GM19351 (cell line): ENCODE results near the gene AP3D1.
A peak's percentile ranks its signal among the peaks of the same experiment; 100 is the strongest.
"Not testable (repeated sequence)": the region's sequence is repeated elsewhere in the genome, so short reads cannot be mapped to it uniquely, and the experiment has no call there.

ENCODE experiments used
- ATAC-seq: cut with Tn5 transposase; IDR thresholded peaks from one replicate; pipeline ENCODE4 v1.9.1; 2021; ENCODE audit warnings: mild to moderate bottlenecking, moderate library complexity; ENCODE audit not compliant: unreplicated experiment

The AP3D1 gene

DNA sequence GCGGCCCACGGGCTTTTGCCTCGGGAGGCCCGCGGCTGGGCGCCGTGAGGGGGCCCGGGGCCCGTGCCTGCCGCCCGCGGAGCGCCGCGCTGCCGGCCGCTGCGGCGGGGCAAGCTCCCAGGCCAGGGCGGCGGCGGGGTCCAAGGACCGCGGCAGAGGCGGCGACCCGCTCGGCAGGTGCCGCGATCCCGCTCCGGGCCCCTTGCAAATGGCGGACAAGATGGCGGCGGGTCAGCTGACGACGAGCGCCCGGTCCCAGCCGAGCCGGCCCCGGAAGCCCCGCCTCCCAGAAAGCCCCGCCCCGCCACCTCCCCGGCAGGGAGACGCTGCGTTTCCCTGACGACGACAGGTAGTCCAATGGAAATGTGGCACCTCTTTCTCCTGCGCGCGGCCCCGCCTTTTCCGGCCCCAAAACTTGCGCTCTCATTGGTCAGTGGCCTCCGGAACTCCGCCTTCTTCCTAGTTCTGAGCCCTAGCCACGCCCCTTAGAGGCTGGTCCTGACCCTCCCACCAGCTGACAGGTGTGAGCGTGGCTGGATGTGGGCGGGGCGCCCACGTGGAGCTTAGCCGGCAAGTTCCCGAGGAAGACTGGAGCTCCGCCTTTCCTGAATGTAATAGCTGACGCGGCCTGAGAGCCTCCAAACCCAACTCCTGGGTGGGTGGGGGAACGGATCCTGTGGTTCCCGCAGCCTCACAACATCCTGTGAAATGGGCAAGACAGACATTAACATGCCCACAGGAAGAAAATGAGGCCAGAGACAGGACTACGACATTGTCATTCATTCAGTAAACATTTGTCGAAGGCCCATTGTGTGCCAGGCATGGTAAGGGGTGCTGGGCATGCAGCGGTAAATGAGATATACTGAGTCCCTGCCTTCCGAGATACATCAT lies at the start of gene AP3D1:
Gene AP3D1 (minus strand): TSS at position 228 of the 891 bp plus-strand sequence. CDS start 232 bp downstream, outside the sequence.
- peak; percentile 84 for ATAC-seq

DNA sequence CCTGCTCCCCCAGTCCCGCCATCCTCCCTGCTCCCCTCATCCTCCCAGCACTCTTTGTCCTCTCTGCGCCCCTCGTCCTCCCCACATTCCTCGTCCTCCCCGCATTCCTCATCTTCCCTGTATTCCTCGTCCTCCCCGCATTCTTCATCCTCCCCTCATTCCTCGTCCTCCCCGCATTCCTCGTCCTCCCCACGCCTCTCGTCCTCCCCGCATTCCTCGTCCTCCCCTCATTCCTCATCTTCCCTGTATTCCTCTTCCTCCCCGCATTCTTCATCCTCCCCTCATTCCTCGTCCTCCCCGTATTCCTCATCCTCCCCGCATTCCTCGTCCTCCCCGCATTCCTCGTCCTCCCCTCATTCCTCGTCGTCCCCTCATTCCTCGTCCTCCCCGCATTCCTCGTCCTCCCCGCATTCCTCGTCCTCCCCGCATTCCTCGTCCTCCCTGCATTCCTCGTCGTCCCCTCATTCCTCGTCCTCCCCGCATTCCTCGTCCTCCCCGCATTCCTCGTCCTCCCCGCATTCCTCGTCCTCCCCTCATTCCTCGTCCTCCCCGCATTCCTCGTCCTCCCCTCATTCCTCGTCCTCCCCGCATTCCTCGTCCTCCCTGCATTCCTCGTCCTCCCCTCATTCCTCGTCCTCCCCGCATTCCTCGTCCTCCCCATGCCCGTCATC lies 49.4 kb upstream of the AP3D1 start:
- ATAC-seq: not testable (repeated sequence)

DNA sequence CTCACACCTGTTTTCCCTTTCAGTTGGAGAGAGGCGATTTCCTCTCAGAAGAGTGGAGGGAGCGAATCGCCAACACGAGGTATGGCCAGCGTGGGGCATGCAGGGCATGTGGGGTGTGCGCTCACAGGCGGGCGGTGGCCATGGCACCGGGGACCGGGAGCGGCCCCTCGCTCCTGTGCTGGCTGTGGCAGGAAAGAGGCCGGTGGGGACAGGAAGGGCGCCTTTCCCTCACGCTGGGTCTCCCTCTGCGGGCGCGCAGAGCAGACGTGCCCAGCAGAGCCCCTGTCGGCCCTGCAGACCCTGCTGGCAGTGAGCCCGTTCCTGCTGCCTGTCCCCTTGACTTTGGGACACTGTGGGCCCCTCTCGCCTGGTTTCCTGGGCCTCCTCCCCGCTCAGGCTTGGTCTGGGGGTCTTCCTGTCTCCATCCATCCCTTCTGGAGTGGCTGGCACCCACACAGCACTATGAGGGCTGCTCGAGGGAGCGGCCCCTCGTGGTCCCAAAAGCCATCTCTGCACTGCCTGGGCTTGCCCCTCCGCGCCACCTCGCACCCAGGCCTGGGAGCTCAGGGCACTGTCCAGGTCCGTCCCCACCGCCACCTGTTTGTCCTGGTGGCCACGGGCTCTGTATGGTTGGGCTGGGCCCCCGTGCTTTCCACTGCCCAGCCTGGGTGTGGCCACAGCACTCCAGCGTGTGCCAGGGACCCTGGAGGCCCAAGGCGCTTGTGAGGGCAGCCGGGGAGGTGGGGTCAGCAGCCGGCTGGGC lies 48.7 kb upstream of the AP3D1 start:
- ATAC-seq: no peak

DNA sequence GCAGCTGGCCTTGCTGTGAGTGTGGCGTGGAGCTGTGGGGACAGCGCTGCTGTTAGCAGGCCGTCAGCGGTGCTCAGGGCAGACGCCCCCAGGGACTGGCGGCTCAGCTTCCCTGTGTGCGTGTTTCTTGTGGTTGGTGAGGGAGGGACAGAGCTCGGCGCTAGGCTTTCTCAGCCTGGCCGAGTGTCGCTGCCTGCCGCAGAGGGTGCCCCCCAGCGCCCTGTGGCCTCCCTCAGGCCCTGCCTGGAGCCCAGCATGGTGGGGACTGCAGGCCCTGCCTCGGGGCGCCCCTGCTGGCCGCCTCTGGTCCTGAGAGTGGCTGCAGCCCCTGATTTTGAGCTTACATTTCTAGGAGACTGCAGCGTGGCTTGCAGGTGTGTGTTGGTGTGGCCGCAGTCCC lies 47.8 kb upstream of the AP3D1 start:
- ATAC-seq: no peak

DNA sequence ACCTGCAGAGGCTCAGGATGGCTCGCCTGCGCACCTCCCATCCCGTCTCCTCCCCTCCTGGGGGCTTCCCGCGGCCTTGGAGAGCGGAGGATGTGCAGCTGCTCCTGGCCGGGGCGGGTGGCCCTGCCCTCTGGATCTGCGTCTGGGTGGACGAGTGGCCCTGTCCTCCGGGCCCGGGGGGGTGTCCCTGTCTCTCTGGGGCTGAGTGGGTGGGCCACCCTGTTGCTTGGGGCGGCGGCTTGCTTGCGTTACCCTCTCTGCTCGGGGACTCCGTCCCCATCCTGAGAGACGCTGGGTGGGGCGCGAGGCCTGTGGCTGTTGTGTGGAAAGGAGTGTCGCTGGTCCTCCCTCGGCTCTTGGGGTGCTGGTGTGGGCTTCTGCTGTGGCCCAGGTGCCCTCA lies 47.0 kb upstream of the AP3D1 start:
- ATAC-seq: no peak

DNA sequence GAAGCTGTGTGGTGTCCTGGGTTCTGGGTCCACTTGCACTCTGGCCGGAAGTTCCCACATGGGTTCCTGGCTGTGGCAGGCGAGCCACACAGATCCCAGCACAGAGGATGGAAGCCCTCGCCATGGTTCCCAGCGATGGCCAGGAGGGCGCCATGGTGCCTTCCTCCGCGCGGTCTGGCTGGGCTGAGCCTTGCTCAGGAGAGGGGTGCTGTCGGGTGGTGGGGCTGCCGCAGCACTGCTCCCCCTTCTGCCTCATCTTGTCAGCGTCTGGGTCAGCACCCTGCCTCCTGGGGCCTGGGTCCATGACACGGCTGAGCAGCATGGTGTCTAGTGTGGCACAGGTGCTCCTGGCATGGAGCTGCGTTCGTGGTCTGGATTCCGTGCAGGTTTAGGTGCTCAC lies 45.9 kb upstream of the AP3D1 start:
- ATAC-seq: no peak

DNA sequence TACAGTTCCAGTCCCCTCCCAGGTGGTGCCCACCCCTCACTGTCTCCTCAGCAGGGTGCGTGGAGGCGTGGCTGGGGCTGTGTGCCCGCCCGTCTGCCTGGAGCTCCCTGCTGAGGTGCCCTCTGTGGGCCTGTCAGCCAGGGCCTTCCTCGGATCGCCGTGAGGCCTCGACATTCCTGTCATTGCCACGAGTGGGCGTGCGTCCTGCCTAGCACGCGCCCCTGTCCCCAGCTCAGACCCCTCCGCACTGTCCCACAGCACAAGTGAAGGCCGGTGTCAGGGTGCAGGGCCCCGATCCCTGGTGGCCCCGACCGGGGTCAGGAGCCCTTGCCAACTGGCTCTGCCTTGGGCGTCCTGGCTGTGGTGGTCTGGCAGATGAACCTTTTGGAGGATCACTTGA lies 44.5 kb upstream of the AP3D1 start:
- ATAC-seq: no peak

DNA sequence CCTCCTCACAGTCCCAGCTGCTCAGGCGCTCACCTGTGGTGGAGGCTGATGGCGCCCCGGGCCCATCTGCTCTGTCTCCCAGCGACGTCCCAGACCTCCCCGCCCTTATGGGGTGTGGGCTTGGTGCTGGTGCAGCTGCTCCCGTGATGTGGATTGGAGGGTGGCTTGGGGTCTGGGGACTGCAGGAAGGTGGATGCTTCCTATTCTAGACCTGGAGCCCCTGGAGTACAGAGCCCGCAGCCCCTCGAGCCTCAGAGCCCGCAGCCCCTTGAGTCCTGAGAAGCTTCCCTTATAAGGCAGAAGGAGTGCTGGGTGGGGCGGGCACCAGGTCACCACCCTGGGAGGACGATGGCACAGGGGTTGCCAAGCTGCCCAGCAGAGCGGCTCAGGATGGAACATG lies 44.0 kb upstream of the AP3D1 start:
- ATAC-seq: no peak

DNA sequence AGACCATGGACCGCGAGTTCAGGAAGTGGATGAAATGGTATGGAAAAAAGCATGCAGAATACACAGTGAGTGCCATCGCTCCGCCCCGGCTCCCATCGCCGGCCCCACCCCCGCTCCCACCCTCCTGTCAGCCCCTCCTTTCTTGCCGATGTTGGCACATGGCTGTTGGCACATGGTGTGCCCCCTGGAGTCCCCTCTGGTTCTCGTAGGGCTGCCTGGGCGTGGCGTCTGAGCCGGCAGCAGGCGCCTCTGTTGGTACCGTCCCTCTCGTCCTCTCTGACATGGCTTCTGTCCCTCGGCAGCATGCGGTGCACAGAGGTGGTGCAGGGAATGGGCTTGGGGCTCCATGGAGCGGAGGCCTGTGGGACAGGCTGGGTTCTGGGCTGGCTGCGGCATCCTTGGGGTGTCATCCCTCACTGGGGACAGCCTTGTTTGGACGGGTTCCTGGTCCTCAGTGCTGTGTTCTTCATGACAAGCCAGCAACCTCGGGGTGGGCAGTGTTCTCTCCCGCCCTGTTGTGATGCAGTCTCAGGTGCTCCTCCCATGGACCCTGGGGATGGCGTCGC lies 43.2 kb upstream of the AP3D1 start:
- no peak for ATAC-seq

DNA sequence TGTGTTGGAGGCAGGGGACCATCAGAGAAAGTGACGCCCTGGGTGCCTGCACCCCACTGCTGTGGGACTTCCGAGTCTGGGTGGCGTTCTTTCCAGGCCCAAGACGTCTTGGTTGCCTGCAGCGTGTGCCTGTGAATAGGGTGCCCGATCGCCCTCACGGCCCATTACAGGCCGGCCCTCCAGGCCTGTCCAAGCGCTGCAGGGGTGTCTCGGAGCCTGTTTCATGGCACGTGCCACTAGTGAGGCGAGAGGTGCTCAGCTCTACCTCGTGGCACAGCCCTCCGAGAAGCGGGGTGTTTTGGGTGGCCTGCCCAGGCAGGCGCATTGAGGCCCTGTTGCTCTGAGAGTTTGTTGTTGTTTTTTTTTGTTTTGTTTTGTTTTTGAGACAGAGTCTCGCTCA lies 42.4 kb upstream of the AP3D1 start:
- ATAC-seq: no peak

DNA sequence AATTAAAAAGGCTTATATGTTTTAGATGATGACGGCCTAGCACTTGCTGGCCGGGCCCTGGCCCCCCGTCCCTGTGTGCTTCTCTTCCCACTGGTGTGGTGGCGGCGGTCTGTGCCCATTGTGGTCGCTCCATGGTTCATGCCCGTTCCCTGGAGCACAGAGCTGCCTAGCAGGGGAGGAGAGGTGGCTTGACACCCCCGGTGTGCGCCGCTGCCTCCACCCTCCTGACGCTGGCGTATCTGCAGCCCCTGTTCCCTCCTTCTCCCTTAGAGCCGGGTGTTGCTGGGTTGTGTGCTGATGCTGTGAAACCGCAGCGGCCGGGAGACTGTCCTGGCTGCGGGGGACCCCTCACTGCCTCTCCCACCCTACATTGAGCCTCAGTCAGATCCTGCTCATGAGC lies 41.5 kb upstream of the AP3D1 start:
- ATAC-seq: no peak

DNA sequence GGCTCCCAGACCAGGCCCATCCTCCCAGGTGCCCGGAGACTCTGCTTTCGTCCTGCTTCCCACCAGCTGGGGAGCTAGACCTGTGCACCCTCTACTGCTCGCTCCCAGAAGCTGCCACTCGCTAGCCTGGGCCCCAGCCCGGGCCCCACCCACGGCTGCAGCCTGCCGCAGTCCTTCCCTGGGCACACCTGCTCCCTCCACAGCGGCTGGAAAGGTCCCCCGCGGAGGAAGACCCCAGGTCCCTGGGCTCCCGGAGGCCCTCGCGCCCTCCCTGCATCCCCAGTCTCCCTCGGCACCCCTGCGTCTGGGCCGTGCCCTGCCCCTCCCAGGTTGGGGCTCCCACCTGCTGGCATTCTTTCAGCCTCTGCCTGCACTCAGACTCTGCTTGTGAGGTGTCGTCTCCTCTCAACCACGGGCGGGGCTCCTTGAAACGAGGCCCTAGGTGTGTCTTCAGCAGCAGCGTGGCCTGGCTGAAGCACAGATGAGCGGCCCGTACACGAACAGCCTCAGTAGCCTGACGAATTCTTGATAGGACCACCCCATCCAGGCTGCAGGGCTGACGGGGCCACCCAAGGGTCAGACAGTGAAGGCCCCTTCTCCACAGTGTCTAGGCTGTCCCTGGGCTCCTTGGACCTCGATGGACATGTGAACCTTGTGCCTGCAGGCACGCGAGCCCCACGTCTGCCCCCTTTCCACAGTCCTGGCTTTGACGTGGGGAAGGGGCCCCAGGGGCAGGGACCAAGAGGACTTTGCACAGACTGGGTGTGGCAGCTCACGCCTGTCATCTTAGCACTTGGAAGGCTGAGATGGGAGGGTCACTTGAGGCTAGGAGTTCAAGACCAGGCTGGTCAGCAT lies 40.3 kb upstream of the AP3D1 start:
- ATAC-seq: no peak

DNA sequence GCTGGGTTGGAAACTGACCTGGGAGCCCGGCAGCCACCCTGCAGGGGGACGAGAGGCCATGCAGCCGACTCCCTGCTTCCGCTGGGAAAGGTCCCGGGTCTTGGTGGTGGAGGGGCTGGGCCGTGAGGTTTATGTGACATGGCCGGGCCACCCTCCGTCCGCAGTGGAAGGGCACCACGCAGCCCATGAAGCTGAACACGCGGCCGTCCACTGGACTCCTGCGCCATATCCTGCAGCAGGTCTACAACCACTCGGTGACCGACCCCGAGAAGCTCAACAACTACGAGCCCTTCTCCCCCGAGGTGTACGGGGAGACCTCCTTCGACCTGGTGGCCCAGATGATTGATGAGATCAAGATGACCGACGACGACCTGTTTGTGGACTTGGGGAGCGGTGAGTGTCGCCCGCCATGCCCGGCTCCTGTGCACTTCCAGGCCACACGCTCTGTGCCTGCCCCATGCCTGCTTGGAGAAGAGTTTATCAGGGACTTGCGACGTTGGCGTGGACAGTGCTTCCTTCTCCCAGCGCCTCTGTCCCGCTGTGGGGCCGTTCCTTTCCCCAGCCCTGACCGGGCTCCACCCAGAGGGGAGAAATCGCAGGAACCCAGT lies 39.6 kb upstream of the AP3D1 start:
- ATAC-seq: no peak

DNA sequence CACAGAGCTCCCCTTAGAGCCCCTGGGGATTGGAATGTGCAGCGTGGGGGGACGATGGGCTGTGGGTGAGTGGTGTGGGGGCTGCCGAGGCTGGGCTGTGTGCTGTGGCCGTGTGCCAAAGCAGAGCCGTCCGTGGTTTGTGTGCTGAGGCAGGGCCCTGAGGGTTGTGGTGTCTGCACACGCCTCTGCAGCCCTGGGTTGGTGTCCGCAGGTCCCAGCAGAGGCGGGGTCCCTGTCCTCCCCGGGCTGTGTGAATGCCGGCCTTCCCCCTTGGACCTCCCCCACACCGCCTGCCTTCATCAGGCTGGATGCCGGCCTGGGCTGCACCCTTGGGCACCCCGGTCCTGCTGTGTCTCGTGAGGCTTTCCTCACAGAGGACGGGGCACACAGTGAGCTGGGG lies 38.5 kb upstream of the AP3D1 start:
- ATAC-seq: no peak

DNA sequence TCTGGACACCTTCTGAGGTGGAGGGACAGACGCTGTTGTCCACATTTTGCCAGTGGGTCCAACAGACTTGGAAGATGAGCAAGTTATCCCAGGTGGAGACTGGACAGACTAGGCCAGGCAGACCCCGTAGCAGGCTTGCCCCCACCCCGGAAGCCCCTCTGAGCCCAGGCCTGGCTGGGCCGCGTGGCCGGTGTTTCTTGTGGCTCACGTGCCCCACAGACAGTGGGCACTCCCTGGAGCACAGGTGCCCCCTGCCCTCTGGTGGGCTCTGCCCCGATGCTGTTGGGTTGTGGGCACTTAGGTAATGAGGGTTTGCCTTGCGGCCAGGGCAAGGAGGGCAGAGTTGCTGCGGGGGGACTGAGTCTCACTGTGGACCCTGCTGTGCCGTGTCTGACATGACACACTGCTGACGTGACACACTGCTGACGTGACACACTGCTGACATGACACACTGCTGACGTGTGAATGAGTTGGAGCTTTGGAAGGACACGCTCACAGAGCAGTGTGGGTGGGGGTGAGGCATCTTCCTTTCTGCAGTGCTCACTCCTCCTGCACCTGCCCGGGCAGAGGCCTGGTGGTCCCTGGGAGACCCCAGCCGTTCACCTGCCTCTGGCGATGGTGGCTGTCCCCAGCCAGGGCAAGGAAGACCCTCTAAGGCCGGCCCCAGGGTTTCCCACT lies 37.5 kb upstream of the AP3D1 start:
- ATAC-seq: no peak

DNA sequence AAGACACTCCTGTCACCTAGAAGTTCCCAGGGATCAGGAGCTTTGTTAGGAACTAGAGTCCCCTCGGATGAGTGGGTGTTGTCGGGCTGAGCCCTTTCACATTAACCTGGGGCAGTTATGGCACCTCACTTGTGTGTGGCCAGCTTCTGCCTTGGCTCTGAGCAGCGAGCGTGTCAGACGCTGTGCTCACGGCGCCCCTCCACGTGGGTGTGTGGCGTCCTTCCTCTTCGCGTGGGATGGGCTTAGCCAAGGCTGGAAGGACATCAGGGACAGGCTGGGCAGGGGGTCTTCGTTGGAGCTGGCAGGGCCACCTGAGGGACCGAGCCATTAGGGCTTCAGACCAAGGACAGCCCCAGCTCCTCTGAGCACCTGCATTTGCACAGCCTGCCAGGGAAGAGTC lies 35.8 kb upstream of the AP3D1 start:
- ATAC-seq: no peak

DNA sequence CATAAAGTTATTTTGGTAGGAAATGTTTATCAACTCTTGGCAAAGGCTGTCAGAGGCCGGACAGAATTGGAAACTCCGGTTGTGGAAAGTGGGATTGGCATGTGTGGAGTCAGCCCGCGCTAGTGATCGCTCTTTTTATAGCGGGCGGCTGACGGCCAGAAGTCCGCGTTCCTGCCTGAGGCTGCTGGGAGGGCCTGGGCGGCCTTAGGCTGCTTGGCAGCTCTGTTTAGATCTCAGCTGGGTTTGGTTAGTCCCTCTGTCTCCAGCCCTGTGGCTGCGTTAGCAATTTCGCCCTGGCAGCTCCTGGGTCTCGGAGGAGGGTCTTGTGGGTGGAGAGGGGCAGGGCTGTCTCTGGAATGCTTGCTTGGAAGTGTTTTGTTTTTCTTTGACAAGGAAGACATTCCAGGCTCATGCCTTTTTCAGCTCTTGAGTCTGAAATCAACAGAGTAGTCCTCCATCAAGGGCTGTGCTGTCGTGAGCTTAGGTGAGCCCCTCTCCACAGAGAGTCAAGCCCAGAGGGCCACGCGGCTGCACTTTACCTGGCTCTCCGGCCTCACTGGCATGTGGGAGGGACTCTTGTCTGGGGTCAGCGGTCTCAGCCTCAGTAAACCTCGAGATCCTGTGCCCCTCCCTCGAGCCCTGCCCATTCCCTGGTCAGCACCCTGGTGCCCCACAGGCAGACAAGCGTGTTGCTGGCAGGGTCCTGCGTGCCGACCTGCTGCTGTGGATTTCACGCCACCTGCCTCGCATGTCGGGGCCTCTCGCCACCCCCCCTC lies 34.9 kb upstream of the AP3D1 start:
- no peak for ATAC-seq

DNA sequence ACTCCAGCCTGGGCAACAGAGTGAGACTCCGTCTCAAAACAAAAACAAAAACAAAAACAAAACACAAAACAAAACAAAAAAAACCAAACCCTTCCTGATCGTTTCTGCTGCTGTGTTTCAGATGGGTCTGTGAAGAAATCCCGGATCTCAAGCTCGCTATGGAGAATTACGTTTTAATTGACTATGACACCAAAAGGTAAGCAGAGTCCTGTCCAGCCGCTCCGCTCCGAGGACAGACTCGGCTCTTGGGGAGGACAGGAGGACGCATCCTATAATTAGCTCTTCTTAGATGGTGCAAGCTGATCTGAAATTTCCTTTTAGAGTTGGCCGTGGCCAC lies 34.3 kb upstream of the AP3D1 start:
- no peak for ATAC-seq
